Right lobe of liver (tissue), 4 donors: ENCODE data around the gene ISM2.

Experiments
- CTCF ChIP-seq, 4 donors: fragments of 200-600 bp in 3 of 4; fragments of 450-650 bp in 1 of 4; IDR thresholded peaks; one replicate each; pipeline versions ENCODE4 v1.5.1 to v1.8.0; 2016 to 2022; ENCODE audit warnings: antibody characterized with exemption in 4 of 4, mild to moderate bottlenecking in 2 of 4
- POLR2A ChIP-seq: fragments of 450-650 bp; IDR thresholded peaks from one replicate; pipeline ENCODE4 v1.6.1; 2017; ENCODE audit warnings: antibody characterized with exemption, mild to moderate bottlenecking
- donor health status: DM: no; HTN: no; CAD: no.
- donor health status: DM: no; HTN: no; CAD: no.
- donor health status: DM: no; HTN: yes; CAD: no.

- TF ChIP-seq CTCF (IDR thresholded peaks at IDR 0.05) (no peak), POLR2A (no peak)
Measured at GRCh38 chr14:77424862-77425261, 73.8 kb downstream of the ISM2 start.
